ENCODE measurements around the gene PRKD3. TPM values are rescaled to one million over a fixed set of nuclear protein-coding genes. Genes with fewer than 3 reads are reported as not detected.

PRKD3 gene
- 65.8 and 69.7 TPM in 2 replicates for total RNA-seq (2014; rRNA removed; shearing (Covaris generic))

DNA sequence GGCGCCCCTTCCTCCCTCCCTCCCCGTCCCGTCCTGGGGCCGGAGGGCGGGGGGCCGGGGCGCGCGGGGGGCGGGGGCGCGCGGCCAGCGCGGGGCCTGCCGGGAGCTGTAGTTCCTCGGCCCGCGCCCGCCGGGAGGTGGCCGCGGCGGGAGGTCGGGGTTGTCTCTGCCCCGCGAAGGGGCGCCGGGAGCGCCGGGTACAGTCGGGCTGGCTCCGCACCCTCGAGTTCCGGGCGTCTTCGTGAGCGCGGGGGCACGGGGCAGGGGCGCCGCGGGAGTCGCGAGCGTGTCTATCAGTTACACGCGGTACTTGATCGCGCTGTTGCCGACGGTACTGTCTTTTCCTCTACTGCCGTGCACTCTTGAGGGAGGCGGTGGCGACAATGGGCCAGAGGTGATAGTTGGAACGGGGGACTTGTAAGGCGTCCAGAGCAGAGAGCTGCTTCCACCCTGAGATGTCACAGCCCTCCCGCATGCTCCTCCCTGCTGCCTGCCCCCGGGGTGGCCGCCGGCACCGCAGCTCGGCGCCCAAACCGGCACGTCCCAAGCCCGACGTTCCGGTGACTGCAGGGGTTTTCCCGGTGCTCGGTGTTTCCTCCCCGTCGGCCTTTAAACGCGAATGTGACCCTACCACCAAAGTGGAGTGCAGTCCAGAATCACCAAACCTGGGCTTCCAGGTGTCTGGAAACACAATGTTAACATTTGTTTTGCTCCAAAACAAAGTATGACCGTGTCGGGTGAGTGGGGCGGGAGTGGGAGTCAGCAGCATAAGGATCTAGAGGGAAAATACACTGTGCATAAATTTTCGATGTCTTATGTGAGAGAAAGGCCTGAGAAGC is at the start of gene PRKD3:
Gene PRKD3 (minus strand): TSS at position 48 of the 839 bp plus-strand sequence. CDS start 8,309 bp downstream, outside the sequence.
- Histone ChIP-seq H3K36me3 (replicated peaks; ENCODE audit: control insufficient read depth, insufficient read depth, low read length) (no peaks in the 10 kb centered on the region), H3K4me3 (ENCODE audit: insufficient read depth, low read depth, low read length) (peak within 1 kb of the TSS; percentile 85), H3K27me3 (ENCODE audit: control insufficient read depth, insufficient read depth, low read length) (peaks cover 12% of the 10 kb centered on the region)
- DNase-seq, result peak; percentile 94

DNA sequence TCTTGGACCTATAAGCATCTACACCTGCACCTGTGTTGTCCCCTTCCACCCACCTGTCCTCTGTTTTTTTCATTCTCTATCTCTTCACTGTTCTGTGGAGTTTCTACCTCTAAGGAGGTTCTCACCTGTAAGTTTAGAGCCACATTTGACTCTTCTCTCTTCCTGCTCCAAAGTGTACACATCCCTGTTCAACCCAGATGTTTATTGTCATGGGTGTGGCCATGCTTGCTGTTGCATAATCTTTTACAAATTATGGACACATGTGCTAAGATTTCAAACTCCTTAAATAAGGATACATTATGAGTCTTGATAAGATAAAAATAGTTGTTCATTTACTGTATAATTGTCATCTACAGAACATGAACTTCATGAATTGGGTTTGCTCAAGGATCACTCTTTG is 47.4 kb upstream of the PRKD3 start:
- Histone ChIP-seq H3K27me3 (ENCODE audit: control insufficient read depth, insufficient read depth, low read length) (no peaks in the 10 kb centered on the region), H3K4me3 (ENCODE audit: insufficient read depth, low read depth, low read length) (no peak overlapping the region), H3K36me3 (replicated peaks; ENCODE audit: control insufficient read depth, insufficient read depth, low read length) (no peaks in the 10 kb centered on the region)
- no peak for DNase-seq

DNA sequence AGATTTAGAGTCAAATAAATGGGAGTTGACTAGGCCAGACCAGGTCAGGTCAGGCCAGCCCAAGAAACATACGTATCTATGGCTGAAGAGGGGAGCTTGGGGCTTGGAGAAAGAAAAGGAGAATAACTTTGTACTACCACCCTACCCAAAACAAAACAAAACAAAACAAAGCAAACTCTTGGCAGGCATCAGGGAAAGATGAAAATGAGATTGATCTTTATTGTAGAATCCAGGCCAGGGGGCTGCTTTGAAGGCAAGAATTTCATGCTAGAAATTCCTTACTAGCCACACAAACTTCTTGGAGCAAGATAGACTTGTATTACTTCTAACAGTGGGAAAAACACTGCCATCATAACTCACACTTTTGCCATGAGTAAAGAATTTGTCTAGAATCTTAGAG is 46.0 kb upstream of the PRKD3 start:
- H3K36me3 ChIP-seq (replicated peaks; ENCODE audit: control insufficient read depth, insufficient read depth, low read length), result no peaks in the 10 kb centered on the region
- no peak for DNase-seq
- no peaks in the 10 kb centered on the region for H3K27me3 ChIP-seq (ENCODE audit: control insufficient read depth, insufficient read depth, low read length)
- H3K4me3 ChIP-seq (ENCODE audit: insufficient read depth, low read depth, low read length), result no peak overlapping the region

DNA sequence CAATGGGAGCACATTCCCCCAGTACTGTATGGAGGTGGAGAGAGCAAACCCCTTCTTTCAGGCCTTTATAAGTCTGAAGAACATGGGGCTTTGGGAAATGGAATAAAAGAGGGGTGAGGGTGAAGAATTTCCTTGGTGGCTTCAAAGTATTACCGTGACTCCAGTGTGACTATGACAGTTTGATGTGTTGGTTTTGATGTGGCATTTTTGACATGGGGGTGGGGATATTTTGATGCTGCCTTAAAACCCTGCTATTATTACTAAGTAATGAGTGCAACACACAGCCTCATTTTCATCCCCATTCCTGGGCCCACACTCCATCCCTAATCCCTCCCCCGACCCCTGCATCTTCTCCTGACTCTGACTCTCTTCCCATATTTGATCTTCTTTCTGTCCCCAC is 43.4 kb upstream of the PRKD3 start:
- Histone ChIP-seq H3K36me3 (replicated peaks; ENCODE audit: control insufficient read depth, insufficient read depth, low read length) (no peaks in the 10 kb centered on the region), H3K27me3 (ENCODE audit: control insufficient read depth, insufficient read depth, low read length) (no peaks in the 10 kb centered on the region), H3K4me3 (ENCODE audit: insufficient read depth, low read depth, low read length) (no peak overlapping the region)
- no peak for DNase-seq

DNA sequence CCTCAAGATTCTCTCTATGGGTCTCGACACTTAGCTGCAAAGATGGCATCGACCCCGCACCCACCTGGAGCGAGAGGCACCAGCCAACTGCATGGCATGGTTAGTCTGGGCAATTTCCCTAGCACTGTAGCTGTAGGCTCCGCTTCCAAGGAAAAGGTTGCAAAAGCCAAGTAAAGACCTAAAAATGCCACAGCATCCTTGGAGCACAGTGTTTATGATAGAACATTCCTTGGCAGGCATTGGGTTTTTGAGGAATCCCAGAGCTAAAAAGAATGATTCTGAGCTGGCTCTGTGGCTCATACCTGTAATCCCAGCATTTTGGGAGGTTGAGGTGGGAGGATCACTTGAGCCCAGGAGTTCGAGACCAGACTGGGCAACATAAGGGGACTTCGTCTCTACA is 42.7 kb upstream of the PRKD3 start:
- Histone ChIP-seq H3K36me3 (replicated peaks; ENCODE audit: control insufficient read depth, insufficient read depth, low read length) (no peaks in the 10 kb centered on the region), H3K4me3 (ENCODE audit: insufficient read depth, low read depth, low read length) (no peak overlapping the region)
- DNase-seq, result no peak

DNA sequence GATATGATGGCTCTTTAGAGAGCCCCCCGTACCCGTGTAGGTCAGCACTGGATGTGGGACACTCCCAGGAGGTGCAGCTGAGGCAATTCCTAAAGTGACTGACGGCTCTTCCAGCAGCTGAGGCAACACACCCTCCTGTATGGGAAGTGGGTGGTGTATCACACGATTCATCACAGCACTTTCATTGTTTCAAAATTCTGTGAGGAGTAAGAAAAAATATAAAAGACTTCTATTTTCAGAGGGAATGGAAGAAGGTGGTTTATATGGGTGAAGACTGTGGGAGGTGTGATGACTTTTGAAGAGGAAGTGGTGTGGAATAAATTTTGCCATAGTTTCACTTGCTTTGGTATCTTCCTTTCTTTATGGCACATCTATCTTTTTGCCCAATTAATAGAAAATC is 42.1 kb upstream of the PRKD3 start:
- DNase-seq, result no peak
- Histone ChIP-seq H3K27me3 (ENCODE audit: control insufficient read depth, insufficient read depth, low read length) (no peaks in the 10 kb centered on the region), H3K4me3 (ENCODE audit: insufficient read depth, low read depth, low read length) (no peak overlapping the region), H3K36me3 (replicated peaks; ENCODE audit: control insufficient read depth, insufficient read depth, low read length) (no peaks in the 10 kb centered on the region)

More for the DNA sequence above, 42.7 kb upstream of the PRKD3 start:
- no peaks in the 10 kb centered on the region for H3K27me3 ChIP-seq (ENCODE audit: control insufficient read depth, insufficient read depth, low read length)

DNA sequence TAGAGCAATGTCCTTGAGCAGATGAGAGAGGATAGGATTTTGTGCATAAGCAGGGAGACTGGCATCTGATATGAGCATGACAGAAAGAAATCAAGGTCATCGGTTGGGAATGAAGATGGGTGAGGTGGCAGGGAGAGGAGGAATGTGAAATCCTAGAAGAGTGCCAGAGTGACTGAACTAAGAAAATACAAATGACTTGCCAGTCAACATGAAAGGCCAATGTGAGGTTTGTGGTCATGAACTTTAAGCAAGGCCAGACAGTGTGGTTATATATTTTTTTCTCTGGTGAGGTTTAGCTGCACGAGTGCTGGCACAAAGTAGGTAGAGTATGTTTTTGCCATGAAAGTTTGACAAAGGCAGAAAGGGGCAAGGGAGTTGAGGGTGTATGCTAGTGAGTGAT is 41.0 kb upstream of the PRKD3 start:
- no peaks in the 10 kb centered on the region for H3K27me3 ChIP-seq (ENCODE audit: control insufficient read depth, insufficient read depth, low read length)
- no peak overlapping the region for H3K4me3 ChIP-seq (ENCODE audit: insufficient read depth, low read depth, low read length)
- H3K36me3 ChIP-seq (replicated peaks; ENCODE audit: control insufficient read depth, insufficient read depth, low read length), result no peaks in the 10 kb centered on the region
- DNase-seq, result no peak

DNA sequence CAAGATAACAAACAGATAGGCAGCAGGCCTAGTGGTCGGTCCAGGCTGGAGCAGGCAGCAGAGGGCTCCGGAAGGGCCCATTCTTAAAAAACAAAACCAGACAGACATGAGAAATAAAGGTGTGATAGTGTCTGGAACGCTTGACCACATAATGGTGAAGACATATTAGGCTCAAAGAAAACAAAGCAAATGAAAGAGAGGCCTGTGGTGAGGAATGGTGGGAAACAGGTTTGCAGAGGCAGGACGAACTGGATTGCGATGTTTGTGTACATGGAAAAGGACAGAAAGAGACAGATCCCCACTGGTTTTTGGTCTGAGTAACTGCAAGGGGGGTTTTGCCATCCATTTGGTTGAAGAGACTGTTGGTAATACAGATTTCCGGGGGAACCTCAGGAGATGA is 39.7 kb upstream of the PRKD3 start:
- no peaks in the 10 kb centered on the region for H3K36me3 ChIP-seq (replicated peaks; ENCODE audit: control insufficient read depth, insufficient read depth, low read length)
- no peak overlapping the region for H3K4me3 ChIP-seq (ENCODE audit: insufficient read depth, low read depth, low read length)
- DNase-seq, result no peak
- H3K27me3 ChIP-seq (ENCODE audit: control insufficient read depth, insufficient read depth, low read length), result no peaks in the 10 kb centered on the region

DNA sequence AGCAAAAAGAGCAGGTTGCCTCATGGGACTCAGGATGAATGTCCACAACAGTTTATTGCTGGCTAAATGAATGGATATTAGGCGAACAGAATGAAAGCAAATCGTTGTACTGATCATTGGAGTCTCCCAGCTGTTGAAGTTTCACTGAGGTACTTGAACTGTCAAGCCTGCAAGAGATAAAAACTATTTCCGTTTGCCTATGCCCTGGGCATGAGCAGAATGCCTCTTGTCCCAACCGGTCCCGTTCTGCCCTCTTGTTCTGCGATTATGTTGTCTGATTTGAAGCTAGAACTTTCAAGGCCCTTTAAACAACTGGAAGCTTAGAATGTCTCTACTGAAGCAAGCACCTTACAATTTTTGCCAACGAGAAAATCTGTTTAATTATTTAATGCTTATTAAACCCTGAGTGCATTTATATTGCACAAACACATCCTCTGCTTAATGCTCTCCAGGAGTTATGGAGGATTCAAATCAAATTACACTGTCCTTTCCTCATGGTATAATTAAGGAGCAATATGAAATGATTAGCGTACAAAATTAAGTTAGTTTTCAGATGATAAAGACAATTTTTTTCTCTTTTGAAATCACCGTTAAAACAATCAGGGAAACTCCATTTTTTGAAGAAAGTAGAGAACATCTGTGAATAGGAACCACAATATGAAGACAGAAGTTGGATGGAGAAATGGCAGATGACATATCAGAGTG is 37.5 kb upstream of the PRKD3 start:
- DNase-seq, result no peak
- no peaks in the 10 kb centered on the region for H3K27me3 ChIP-seq (ENCODE audit: control insufficient read depth, insufficient read depth, low read length)
- no peaks in the 10 kb centered on the region for H3K36me3 ChIP-seq (replicated peaks; ENCODE audit: control insufficient read depth, insufficient read depth, low read length)
- H3K4me3 ChIP-seq (ENCODE audit: insufficient read depth, low read depth, low read length), result no peak overlapping the region

DNA sequence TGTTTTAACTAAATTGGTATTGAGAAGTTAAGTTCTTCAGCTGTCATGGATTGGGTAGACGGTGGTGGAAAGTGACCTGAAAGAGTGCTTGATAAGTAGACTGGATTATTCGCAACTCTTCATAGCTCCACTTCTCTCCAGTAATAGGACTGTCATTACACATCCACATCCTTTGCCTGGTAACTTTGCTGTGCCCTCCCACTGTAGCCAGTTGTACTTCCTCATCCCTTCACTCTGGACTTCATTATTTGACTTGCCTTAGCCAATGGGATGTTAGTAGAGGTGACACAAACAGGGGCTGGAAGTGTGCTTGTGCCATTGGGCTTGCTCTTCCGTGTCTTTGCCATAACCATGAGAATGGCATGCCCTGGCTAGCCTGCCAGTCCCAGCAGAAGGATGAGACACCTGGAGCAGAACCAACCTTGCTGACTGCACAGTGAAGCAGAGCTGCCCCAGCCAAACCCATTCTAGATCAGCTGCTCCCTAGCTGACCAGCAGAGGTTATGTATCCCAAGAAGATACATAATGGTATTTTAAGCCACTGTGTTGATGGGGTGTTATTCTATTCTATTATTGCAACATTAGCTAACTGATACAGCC is 36.7 kb upstream of the PRKD3 start:
- DNase-seq, result no peak
- H3K4me3 ChIP-seq (ENCODE audit: insufficient read depth, low read depth, low read length), result no peak overlapping the region
- H3K36me3 ChIP-seq (replicated peaks; ENCODE audit: control insufficient read depth, insufficient read depth, low read length), result no peaks in the 10 kb centered on the region
- H3K27me3 ChIP-seq (ENCODE audit: control insufficient read depth, insufficient read depth, low read length), result no peaks in the 10 kb centered on the region

DNA sequence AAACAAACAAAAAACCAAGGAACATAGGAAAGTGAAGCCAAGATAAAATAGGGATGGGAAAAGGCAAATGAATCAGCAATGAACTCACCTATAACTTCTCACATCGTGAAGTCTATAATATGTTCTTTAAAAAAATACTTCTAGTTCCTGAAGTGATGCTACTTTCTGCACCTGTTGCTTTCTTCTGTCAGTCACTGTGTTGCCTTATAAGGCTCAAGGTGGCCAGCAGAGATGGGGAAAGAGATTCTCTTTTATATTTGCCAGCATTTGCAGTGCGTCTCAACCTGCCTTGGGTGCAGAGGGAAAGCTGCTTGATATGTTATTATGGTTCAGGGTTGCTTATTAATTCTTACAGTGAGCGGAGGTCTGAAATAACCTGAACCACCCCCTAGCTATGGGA is 33.8 kb upstream of the PRKD3 start:
- Histone ChIP-seq H3K27me3 (ENCODE audit: control insufficient read depth, insufficient read depth, low read length) (no peaks in the 10 kb centered on the region), H3K36me3 (replicated peaks; ENCODE audit: control insufficient read depth, insufficient read depth, low read length) (no peaks in the 10 kb centered on the region), H3K4me3 (ENCODE audit: insufficient read depth, low read depth, low read length) (no peak overlapping the region)
- no peak for DNase-seq

DNA sequence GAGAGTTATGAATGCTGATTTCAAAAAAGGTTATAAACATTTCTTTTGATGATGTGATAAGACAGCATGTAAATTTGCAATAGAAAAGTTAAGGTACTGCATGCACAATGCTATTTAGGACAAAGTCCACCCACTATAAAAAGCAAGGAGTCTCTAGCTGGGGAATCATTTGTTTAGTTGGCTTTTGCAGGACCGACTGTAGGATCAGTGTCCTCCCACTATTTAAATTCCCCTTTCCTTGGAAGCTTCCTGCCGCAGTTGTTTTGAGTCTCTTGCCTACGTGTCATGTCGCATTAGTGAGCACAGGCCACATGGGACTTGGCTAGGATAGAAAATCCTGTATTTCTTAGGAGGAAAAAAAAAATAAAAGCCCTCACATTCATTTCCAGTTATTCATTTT is 32.9 kb upstream of the PRKD3 start:
- DNase-seq, result no peak
- Histone ChIP-seq H3K27me3 (ENCODE audit: control insufficient read depth, insufficient read depth, low read length) (no peaks in the 10 kb centered on the region), H3K36me3 (replicated peaks; ENCODE audit: control insufficient read depth, insufficient read depth, low read length) (no peaks in the 10 kb centered on the region), H3K4me3 (ENCODE audit: insufficient read depth, low read depth, low read length) (no peak overlapping the region)

DNA sequence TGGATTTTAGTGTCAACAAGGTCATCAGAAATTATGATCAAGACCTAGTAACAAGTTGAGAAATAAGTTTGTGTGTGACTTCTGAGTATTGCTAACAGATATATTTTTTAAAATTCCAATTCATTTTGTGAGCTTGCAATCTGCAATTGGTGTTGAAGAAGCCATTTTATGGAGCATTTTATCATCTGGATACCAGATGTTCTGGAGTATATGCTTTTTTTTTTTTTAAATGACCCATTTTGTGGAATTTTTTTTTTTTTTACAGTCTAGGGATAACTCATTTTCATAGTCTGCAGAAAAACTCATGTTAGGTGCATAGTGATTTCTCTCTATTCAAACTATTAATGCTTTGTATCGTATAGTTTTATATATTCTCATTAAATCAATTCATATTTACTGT is 32.4 kb upstream of the PRKD3 start:
- H3K36me3 ChIP-seq (replicated peaks; ENCODE audit: control insufficient read depth, insufficient read depth, low read length), result no peaks in the 10 kb centered on the region
- H3K4me3 ChIP-seq (ENCODE audit: insufficient read depth, low read depth, low read length), result no peak overlapping the region
- DNase-seq, result no peak
- H3K27me3 ChIP-seq (ENCODE audit: control insufficient read depth, insufficient read depth, low read length), result no peaks in the 10 kb centered on the region

DNA sequence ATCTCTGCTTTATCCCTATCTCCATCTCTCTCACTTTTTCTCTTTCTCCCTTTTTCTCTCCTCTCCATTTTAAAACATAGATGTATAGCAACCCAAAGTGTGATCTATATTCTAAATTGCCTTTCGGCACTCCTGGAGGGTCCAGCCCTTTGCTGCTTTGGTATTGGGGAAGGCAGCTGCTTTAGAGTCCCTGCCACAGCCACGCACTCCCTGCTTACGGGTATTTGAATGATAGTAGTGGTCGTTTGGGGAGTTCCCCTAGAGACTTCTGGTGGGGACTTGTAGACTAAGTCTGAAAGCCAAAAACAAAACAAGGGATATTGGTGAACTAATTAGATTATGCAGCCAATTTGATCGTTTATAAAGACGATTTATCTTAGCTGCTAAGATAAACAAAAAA is 31.7 kb upstream of the PRKD3 start:
- DNase-seq, result no peak
- Histone ChIP-seq H3K27me3 (ENCODE audit: control insufficient read depth, insufficient read depth, low read length) (no peaks in the 10 kb centered on the region), H3K4me3 (ENCODE audit: insufficient read depth, low read depth, low read length) (no peak overlapping the region), H3K36me3 (replicated peaks; ENCODE audit: control insufficient read depth, insufficient read depth, low read length) (no peaks in the 10 kb centered on the region)

DNA sequence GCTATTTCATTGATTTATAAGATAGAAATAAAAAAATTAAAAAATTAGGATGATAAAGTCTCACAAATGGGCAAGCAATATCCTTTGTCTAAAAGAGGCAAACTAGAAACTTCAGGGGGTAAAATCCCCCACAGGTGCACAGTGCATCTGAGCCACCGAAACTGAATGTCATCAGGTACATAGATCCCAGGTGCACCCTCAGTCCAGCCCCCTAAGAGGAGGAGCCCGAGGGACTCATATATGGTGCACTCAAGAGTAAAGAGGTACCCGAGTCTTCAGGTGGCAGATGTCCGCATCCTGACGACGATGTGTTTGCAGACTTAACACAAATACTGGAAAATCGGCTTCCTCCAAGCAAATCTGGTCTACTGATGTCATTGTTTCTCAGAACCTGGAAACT is 31.1 kb upstream of the PRKD3 start:
- DNase-seq, result no peak
- no peak overlapping the region for H3K4me3 ChIP-seq (ENCODE audit: insufficient read depth, low read depth, low read length)
- no peaks in the 10 kb centered on the region for H3K27me3 ChIP-seq (ENCODE audit: control insufficient read depth, insufficient read depth, low read length)
- no peaks in the 10 kb centered on the region for H3K36me3 ChIP-seq (replicated peaks; ENCODE audit: control insufficient read depth, insufficient read depth, low read length)
